Measurements from ENCODE around the gene KCNQ1.

KCNQ1 gene

DNA sequence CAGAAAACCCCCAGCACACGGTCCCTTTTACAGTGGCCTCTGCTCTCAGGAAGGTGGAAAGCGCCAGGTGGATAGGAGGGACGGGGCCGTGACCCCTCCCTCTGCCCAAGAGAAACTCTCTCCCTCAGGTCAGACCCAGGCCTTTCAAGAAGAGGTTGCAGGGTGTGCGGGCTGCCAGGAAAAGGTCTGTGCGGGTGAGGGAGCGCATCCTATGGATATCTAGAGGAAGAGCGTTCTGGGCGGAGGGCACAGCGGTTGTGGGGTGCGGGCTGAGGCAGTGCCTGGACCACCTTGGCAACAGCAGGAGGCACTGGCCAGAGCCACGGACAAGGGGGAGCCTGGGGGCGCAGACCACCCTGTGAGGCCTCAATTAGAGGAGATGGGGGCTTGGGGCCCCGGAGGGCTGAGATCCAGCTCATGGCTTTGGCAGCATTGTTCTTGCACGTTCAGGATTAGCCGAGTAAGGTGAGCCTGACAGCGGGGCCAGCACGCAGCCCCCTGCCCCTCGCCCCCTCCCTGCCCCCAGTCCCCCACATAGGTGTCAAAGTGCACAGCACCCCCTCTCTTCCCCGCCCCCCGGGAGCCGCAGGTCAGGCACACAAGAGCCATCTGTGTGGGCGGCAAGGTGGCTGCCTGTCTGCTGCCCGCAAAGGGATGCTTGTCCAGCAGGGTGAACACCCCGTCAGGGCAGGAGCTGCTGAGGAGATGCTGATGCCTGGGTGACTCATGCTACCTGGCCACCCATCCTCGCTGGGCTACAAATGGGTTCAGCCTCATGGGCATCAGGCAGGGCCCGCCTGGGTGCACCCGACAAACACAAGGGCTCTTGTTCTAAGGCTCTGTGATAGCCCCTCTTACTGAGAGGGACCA lies 347.8 kb downstream of the KCNQ1 start:
- no peak for DNase-seq

DNA sequence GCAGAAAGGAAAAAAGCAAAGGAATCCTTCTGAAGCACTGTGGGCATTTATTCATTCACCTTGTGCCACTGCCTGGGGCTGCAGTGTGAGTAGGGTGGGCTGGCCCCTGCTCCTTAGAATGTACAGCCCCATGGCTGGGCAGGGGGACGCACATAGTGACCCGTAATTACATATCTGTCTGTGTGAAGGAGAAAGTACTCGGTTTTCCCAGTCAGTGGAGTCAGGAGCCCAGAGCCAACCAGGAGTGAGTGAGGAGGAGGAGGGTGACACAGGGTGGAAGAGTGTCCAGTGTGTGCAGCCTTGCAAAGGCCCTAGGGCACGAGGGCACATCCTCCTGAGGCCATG lies 348.9 kb downstream of the KCNQ1 start:
- DNase-seq: no peak

DNA sequence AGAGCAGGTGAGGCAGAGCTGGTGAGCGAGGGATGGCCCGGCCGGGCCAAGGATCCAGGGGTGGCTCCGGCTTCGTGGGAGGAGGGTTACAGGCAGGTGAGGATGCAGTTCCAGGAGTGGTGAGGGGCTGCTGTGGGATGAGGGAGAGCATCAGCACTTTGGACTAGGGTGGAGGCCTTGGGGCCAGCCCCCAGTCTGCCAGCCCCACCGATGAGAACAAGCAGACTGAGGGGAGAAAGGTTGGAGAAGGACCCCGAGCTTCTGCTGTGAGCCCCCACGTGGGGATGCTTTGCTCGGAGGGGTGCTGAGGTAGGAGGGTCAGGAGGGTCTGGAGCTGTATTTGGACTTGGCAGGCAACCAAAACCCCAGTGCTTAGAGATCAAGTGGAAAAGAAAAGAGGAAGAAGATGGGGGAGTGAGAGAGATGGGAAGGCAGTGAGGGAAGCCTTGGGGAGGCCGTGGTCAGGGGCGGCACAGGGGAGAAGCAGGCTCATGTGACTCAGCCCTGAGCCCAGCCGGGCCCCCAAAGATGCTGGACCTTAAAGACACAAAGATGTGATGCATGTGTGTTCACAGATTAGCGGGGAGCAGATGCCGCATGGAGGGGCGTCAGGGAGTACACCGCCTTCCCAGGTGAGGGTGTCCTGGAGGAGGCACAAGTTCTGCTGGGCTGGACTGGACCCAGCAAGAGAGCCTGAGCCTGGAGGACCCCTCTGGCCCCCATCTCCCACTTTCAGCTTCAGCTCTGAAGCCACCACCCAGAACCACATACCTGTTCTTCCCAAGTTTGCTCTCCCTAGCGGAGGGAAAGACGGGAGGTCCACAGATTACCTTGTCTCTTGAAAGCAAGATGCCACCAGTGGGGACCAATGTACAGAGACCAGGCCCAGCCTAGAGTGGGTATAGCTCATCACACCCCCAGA lies 349.5 kb downstream of the KCNQ1 start:
- DNase-seq: no peak

DNA sequence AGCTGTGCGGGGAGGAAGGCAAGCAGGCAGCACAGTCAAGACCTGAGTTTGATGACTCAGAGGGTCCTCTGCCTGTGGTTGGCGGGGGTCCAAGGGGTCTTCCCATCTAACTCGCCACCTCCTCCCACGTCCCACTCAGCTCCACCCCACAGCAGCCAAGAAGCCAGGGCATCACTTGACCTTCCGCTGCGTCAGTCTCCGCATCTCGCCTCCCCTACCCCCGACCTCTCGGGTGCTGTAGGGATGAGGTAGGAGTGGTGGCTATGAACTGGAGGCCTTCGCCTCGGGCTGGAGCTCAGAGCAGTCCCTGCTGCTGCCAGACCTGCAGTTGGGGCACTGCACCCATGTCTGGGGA lies 350.1 kb downstream of the KCNQ1 start:
- DNase-seq: no peak

DNA sequence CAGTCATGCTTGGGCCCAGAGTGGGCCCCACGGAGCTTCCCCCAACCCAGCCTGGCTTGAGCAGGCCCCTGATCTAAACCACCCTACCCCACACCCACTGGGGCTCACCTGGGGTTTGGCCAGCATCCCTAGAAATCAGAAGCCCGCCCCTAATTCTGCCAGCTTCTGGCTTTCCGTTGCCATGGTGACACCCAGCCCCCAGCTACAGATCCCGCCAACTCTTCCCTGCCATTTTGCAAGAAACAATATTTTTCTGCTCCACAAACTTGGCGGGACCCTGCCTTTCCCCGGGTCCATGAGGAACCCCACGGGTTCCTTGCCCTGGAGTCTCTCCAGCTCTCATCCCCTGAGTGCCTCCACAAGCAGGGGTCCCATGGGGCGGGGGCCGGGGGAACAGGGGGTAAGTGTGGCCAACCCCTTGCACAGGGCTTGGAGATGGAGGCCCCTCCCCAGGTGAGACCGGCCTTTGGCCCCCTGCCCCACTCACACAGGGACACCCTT lies 350.7 kb downstream of the KCNQ1 start:
- no peak for DNase-seq

DNA sequence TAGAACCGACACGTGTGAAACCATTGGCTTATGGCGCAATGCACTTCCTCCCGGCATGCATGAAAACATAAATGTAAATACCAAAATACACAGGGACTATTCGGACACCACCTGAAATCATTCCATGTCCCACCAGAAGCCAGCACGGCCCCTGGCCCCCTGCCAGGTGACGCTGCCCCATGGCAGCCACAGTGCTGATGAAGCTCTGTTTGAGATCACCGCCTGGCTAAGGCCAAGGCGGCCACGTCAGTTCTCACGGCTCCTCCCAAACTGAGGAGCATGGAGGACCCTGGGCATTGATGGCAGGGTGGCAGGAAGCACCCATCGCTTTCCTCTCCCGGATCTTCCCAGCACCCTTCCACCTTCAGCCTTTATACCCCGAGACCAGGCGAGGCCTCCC lies 351.3 kb downstream of the KCNQ1 start:
- no peak for DNase-seq

DNA sequence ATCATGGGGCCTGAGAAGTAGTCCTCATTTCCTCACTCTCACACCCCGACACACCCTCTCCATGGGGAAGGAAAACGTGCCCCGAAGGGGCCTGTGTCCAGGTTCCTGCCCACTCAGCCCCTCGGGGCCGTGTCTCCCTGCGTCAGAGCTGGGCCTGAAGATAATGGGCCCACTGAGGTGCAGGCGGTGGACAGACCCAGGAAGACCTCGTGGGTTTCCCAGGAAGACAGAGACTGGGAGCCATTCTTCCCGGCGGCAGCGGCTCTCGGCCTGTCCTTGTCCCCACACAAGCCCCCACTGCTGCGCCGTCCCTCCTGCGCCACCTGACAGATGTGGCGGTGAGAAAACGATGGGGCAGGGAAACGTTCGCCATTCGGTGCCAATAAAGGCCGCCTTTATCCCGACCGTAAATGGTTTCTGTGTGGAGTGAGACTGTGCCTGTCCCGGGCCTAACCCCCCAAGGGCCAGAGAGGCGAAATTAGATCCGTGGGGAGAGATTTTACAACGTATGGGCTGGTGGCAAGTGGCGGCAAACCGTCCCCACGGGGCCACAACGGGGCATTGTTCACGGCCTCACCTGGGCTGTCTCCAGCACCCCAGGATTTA lies 351.8 kb downstream of the KCNQ1 start:
- no peak for DNase-seq

DNA sequence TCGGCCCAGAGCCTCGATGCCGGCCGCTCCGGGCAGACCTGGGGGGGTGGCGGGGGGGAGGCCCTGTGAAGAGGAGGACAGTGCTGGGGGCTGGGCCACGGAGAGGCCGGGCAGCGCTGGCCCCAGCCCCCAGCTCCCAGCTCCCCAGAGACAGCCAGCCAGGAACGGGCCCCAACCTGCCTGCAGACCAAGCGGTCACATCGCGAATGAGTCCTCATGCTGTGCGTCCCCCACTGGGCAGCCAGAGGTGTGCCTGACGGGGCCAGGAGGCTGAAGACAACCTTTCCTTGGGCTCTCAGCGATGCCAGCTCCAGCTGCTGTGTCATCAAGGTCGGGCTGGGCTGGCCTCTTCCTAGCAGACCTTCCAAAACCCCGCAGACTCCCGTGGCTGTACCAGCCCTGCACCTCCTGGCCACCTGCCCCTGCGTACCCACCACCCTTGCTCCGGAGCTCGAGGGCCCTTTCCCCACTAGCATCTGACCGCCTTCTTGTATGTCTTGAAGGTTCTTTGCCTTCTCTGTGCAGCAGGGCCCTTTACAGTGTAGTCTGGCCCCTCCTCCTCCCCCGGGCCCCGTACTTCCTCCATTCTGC lies 352.4 kb downstream of the KCNQ1 start:
- no peak for DNase-seq

DNA sequence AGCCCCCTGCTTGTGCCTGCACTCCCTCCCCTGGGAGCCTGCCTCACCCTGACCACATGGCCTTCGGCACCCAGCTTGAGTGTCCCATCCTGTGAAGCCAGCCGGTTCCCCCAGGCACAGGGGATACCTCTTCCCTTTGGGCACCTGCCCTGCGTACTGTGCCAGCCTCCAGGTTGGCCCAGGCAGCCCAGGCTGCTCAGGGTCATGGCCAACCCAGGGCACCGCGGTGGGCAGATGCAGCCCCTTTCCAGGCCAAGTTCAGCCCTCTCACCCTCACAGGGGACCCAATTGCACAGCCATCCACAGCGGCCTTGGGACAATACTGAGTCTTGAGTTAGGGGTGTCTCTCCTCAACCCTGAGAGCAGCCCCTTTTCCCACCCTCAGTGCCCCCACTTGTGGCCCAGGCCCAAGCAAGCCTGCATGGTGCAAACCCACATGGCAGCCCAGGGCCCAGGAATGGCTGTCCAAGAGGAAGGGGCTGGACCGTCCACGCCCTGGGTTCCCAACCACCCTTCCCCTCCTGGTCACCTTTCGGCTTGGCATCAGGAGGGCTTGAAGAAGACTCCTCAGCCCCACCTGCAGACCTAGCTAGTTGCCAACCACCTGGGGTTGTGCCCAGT lies 353.0 kb downstream of the KCNQ1 start:
- DNase-seq: no peak

DNA sequence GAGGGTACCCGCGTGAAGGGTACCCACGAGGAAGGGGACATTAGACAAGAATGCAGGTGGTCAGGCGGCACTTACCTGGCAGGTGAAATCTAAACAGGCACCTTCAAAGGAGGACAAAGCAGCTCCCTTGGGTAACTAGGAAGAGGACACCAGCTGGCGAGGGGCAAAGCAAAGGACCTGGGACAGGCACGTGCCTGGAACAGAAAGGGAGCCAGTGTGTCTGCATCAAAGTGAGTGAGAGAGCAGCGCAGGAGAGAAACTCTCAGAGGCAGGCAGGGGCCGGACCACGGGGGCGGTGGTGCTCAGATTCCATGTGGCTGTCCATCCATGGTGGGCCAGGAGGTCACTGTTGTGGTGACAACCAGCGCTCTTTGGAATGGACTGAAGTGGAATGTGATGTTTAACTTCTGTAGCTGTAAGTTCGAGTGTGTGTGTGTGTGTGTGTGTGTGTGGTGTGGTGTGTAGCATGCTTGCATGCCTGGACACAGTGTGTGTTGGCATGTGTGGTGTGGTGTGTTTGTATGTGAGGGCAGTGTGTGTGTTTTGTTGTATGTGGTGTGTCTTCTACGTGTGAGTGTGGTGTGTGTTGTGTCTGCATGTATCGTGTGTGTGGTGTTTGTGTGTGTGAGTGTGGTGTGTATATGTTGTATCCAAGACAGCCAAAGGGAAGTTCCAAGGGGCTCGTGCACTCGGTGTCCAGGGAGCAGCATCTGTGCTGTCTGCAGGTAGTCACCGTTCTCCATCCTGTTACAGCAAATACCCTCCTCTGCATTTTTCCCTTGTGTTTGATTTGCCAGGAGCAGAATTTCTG lies 354.3 kb downstream of the KCNQ1 start:
- no peak for DNase-seq

DNA sequence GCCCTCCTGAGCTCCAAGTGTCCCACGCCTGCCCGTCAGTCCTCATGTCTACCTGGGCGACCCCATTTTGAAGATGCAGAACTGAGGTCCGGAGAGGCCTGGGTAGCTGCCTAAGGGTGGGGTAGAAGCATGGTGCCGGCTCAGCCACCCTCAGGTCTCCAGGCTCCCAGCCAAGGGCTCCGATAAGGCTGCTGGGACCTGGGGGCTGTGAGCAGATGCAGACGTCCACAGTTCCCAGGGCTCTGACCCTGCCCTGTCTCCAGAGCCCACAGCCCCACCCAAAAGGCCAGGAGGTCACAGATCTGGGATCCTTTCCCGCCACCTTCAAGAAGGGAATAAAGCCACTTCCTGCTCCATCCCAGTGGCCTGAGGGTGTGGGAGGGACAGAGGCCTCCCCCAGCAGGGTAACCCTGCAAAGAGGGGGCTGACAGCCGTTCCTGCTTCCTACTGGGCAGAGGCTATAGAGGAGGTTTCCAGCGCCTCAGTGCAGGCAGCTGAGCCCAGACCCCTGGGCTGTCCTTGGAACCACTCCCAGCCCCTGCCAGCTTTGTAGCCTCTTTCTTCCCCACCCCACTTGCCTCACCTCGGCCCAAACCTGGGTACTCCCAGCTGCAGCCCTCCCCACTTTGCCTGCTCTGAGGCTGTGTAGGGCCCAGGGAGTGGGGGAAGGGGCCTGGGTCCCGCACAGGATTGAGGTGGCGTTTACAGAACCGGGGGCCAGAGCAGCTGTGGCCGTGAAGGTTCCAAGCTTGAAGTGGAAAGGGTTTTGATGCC lies 355.3 kb downstream of the KCNQ1 start:
- DNase-seq: no peak

DNA sequence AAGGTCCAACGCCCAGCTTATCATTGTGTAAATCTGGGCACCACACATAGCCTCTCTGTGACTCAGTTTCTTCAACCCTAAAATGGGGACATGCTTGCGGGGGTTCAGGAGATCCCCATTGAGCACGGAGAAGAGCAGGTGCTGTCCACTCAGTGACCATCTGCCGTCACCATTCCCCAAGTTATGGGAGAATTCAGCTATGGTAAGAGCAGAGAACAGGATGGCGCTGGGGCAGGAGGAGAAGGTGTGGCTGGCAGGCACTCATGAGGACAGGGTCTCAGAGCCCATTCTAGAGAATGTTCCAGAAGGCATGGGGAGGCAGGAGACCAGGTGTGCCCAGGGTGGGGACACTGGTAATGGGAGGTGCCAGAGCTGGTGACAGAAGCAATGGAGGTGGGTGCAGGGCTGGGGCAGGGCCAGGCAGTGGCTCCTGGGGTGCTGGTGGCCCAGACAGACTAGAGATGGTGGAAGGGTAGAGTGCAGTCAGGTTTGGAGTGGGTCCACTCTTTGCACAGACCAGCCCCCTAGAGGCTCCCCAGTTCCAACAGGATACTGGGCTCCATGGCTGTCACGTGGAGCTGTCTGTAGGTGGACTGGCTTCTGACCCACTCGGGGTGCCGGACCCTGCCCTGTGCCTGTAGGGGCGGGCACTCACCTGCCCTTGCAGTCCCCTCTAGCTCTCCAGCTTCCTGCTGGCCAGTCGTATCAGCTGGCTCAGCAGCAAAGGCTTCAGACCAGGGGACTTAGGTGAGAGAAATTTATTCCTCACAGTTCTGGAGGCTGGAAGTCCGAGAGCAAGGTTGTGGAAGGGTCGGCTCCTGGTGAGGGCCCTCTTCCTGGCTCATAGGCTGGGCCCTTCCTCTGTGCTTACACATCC lies 356.1 kb downstream of the KCNQ1 start:
- no peak for DNase-seq

DNA sequence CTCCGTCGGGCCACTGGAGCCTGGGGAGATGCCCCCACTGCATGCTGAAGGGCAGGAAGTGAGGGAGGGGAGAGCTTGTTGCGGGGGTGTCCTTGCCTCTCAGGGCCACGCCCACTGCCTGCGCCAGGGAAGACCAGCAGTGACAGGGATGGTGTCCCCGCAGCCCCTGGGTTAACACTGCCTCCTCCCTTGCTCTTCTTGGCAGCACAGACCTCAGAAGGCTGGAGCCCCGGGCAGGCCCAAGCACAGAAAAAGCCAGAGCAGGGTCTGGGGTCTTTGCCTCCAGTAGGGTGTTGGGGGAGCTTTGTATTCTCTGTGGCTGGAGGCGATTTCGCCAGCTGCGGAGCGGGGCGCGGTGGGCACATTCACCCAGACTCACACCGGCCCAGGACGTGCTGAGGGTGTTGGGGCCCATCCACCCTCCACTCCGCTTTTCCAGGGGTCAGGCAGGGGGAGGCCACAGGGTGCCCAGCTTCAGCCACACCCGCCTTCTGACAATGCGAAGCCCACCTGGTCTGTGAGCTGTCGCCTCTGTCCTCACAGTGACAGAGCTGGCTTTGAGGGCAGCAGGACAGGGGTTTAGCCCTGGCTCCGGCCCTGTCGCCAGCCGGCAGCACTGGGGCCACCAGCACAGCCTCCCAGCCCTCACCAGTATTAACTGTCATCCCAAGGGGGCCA lies 357.0 kb downstream of the KCNQ1 start:
- no peak for DNase-seq

DNA sequence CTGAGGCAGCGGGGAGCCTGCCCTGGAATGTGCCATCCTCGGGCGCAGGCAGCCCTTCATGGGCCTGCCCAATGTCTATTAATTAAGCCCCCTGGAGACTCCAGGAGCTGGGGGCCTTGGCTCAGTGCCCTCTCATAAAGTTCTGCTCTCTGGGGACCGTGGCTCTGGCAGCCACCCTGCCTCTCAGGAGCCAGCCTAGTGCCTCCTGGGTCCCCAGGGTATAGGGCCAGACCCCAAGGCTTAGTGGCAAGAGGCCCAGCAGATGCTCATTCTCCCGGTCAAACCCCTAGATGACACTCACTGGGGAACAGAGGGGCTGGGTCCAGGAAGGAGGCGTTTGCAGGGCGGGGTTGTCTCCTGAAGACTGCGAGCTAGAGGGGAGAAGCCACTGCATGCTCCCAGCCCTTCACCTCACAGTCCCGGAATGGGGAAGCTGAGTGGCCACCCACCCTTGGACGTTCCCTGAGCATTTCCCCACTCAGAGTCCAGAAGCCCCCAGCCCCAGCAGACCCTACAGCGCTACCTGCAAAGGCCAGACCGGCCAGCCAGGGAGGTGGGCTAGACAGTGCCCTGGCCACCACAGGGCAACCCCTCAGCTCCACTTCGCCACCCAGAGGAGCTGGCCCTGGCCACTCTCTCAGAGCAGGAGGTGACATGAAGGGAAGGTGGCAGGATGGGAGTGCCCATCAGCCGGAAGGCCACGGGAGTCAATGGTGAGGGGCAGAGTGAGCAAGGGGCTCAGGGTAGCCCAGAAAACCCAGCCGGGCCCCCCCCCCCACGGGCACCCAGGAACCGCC lies 357.8 kb downstream of the KCNQ1 start:
- no peak for DNase-seq

DNA sequence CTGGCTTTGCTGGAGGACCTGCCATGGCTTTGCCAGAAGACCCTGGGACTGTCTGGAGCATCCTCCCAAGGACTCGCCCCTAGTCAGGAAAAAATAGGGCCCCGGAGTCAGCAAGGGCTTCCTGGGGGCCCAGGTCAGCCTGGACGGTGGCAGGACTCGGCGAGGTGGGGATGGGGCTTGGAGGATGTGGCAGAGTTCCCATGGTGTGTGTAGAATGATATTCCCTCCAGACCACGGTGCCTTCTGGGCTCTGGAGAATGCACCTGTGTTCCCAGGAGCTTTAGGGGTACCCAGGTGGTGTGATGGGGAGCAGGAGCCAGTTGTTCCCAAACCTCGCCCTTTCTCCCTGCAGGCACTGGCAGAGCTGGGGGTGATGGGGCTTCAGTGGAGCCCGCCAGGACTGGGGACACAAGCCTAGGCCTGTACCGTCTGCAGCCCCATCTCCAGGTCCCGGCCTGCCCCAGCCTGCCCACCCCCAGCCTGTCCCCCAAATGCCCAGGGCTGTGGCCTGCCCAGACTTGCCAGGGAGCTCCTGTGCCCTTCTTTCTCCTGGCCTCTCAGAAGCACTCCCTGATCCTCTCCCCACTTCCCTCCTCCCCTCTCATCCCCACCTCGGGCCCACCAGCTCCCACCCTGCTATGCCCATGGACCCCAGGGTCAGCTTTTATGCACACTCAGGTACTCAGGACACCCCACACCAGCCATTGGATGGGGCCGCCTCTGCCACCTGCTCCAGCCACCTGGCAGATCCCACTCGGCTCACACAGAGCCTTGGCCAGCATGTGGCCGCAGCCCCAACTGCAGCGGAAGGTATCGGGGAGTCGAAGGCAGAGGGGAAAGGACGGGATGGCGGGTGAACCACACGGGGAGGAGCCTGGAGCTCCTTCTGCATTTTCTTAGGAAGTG lies 358.6 kb downstream of the KCNQ1 start:
- no peak for DNase-seq

DNA sequence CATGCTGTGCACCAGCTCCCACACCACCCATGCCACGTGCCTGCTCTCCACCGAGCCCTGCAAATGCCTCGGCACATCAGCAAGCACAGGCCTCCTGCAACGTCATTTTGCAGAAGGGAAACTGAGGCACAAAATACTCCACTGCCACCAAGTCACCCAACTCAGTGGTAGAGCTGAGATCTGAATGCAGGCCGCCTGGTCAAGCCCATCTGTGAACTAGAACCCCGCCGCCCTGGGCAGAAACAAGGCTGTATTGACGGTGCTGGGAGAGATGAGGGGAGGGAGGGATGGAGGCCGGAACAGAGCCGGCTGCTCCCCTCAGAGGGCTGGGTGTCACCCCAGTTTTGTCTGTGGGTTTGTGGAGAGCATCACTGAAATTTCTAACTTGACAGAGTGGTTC lies 359.4 kb downstream of the KCNQ1 start:
- DNase-seq: no peak

DNA sequence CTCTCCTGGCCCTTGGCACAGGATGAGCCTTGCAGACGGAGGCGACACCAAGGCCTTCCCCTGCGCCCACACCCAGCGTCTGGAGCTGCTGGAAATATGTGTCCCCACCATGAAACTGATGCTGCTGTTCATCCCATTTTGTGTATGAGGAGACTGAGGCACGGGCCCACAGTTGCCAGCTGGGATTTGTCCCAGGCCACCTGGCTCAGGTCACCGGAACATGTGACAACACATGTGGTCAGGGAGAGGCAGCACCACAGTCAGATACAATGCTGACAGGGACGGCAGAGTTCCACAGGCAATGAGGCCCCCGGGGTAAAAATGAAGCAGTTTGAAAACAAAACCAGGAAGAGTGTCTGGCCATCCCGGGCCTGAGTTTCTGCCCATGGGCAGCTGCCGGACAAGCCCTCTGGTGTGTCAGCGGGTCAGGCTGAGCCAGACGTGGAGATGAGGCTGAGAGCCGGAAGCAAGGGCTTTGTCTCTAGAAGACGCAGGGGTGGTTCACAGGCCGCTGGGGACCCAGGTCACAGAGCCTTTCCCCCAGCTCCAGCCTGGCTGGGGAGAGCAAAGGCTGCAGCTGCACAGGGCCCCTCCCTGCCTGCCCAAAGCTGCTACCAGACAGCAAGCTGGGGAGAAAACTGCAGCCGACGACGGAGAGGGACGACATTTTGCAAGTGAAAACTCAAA lies 360.0 kb downstream of the KCNQ1 start:
- DNase-seq: no peak
